Embryonic facial prominence (tissue), 1 donor: ENCODE data around the gene IL18R1.

Experiments used
- DNase-seq: peaks from one replicate; pipeline ENCODE4 v3.0.0-alpha.2; 2016; ENCODE audit errors: extremely low spot score

IL18R1 gene

DNA sequence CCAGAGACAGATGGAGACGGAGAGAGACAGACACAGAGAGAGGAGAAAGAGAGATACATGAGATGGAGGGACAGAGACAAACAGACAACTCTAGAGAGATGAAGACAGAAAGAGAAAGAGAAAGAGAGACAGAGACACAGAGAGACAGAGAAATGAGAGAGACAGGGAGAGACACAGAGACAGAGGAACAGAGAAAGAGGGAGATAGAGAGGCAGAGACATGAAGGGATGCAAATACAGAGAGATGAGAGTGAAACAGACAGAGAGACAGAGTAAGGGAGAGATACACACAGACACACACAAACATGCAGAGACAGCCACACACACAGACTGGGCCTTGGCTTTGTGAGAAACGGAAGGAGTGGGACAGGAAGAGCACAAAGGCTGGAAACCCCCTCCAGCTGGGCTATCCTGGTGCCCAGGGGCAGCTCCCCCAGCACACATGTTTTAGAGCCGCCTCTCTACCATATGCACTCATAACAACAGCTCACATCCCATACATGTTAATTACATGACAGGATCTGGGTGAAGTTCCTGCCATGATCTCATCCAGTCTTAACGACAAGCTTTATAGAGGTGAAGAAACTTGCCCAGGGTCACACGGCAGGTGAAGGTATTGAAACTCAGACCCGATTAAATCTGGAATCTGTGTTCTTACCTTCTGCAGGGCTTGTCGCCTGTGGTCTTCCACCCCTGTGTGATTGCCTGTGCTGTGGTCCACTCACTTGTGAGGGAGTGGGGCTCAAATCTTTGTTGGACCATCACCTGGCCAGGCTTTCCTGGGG is 32.4 kb downstream of the IL18R1 start:
- DNase-seq = no peak

DNA sequence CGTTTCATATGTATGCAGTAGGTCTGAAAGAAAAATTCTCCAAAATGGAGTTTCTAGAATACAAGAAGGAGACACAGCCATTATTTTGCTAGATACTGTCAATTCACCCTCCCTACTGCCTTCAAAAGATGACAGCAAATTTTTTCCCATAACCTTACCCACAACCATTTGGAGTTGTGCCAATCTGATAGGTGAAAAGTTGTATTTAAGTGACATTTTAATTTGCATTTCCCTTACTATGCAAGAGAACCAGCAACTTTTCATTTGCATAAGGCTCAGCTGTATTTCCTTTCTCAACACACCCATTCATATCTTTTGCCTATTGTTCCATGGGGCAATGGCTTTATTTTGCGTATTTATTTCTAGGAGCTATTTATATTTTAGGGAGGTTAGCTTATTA is 36.0 kb downstream of the IL18R1 start:
- DNase-seq = no peak

DNA sequence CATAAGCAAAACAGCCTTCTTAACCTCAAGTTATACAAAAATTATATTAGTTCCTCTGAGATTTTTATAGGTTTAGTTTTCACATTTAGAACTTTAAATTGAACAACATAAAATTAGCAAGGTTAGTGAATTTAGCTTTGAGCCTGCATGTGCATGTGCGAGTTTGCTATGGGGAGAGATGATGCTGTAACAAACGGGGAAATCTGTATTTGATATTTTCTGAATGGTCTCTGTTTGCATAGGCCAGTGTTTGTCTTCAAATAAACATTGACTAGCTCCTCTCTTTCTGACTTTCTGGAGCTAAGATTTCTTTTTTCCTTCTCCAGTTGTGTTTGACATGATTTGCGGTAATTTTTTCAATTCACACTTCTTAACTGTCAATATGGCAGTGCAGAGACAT is 36.5 kb downstream of the IL18R1 start:
- no peak for DNase-seq

DNA sequence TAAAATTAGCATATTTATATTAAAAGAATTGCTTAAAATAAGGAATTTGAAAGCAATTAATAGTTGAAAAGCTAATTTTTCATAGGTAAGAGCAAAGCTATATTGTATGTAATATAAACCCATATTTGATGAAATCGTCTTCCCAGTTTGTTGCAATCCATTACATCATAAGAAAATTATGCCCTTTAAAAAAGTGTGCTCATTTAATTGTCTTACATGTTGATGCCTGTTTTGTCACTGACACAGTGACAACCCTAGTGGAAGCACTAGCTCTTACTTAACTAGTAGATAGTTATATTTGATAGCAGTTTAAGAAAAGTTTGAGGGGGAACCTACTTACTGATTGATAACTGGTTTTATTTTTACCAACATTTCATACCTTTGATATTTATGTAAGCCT is 37.3 kb downstream of the IL18R1 start:
- DNase-seq = no peak

DNA sequence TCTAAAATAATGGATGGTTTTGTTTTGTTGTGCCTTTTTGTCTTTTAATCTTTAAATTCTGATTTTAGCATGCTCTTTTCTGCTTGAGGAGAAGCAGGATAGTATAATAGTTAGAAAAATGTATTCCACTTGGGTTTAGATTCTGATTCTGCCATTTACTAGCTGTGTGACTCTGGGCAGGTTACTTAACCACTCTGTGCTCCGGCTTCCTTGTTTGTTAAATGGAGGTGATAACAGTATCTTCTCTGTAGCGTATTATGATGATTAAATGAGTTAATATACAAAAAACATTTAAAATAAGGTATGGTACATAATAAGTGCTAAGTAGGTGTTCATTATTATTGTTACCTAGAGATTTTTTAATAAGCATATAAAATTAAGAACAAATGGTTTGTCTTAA is 40.4 kb downstream of the IL18R1 start:
- no peak for DNase-seq

DNA sequence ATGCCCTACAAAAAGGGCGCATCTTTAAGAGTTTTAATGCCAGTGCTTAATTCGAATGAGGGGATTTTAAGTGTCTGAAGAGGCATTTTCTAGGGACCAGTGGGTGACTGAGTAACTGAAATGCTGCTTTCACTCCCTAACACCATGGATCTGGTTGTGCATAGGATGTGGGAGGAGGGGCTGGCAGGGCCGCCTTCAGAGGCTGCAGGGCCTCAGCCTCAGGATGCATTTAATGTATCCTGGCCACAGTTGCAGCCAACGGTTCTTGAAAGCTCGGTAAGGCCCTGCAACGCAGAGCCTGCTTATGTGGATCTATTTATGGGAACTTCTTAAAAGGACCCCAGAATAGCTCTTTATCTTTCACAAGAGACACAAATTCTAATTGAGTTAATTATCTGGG is 41.6 kb downstream of the IL18R1 start:
- DNase-seq = no peak

DNA sequence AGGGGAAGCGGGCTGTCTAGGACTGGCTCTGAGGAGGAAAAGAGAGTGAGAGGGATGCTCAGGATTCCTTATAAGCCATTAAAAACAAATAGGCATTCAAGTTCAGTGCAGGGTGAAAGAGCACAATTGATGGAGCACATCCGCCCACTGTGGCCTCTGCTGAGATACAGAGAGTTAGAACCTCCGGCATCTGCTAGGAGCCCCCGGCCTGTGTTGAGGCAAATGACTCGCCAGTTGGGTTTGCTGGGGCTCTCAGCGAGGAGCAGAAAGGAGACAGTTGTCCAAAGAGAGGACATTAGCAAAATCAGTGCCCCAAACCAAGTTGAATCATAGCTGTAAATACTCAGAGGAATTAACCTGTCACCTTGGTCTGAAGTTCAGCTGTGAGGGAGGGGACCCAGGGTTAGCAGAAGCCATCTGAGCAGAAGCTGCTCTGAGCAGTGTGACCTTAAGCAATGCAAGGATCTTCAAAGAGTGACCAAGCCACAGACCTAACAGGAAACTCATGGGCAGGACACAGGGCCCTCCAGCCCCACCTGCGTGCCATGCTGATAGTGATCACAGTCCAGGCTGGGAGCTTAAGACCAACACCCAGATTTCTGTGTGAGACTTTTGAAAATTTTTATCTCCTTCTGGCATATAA is 44.0 kb downstream of the IL18R1 start:
- DNase-seq = no peak

DNA sequence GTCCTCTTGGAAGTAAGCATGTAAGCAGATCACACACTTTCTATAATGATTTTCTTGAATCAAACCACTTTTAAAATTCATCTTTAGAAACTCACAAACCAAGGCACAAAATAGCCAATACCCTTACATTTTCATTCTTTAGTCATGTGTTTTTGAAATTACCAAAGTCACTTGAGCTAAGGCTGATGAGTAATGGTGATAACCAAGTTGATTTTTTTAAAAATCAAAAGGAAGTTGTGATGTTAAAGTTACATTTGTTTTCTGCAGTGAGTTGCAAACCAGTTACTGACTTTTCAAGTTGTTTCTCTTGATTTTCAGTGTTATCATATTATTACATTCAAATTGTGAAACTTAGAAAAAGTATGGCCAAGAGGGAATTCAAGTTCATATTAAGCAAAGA is 45.9 kb downstream of the IL18R1 start:
- DNase-seq = no peak

DNA sequence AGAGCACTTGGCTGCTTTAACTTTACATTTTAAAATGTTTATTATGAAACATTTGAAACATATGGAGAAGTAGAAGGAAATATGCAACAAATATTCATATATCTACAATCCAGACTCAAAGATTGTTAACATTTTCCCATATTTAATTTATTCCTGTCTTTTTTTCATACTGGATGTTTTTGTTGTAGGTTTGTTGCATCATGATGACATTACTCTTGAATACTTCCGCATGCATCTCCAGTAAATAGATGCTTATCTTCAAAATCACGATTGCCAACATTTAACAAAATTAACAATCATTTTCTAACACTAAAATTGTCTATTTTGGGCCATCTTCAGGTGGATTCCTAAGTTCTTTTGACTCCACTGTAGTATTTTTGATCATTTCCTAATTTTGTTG is 46.3 kb downstream of the IL18R1 start:
- no peak for DNase-seq

DNA sequence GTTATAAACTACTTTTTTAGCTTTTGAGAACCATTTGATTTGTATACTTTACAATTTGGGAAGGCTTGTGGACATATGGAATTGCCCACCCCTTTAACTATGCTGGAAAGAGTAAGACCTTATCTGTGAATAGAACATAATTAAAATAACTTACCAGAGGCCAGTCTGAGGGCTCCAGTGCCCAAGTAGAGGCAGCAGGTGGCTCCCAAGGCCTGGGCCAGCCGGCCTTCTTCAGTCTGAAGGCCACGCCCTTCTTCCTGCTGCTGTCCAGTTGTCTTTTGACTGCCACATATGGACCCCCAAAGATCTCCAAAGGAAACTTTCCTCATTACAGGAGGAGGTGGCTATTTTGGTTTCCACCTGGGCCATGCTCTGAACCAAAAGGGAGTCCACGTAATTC is 55.4 kb downstream of the IL18R1 start:
- no peak for DNase-seq

DNA sequence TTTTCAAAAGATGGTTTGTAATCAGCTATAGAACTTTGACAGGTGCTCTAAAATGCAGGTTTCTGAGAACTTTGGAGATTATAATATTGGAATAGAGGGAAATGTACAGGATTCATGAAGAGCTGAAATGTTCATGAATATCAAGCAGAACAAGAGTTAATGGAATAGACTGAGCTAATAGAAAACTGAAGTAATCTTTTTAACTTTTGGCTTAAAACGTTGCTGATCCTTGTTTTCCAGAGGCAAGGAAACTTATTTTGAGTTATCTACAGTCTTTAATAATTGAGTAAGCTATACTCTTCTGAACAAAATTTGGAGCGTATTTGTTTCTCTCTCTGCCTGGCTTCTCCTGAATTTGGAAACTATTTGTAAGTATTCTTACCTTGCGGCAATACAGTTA is 56.6 kb downstream of the IL18R1 start:
- DNase-seq = no peak

DNA sequence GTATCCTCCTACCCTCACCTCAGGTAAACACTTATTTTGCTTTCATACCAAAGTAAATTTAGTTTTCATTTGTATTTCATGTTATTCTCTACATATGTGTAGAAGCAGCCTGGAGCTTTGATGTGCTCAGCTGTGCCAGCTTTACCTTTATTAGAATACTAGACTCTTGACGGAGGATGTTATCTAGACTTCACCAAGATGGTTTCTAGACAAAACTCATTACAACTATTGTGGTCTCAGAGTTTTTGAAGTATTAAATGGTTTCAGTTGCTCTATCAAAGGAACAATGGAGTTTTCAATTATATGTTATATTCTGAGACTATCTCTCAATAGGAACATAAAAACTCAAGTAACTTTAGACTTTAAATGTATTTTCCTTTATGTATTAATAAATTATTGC is 62.4 kb downstream of the IL18R1 start:
- no peak for DNase-seq

DNA sequence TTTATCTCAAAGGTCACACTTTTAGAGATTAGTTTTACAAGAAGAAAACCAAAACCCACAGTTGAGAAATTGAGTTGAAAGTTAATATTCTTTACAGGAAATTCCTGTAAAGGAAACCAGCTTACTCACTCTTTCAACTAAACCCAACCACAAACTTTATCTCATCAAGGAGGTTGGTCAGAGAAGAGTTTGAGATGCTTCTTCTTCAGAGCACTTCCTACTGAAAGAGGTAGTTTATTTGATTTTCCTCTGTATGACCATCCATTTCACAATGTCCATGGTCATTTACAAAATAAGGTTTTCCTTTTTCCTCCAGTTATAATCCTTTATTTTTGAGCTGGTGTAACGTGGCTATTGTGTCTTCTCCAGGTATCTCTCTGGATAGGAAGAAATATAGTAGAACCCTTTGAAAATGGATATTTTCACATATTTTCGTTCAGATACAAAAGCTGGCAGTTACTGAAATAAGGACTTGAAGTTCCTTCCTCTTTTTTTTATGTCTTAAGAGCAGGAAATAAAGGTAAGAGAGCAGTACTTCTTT is 62.9 kb downstream of the IL18R1 start:
- no peak for DNase-seq

DNA sequence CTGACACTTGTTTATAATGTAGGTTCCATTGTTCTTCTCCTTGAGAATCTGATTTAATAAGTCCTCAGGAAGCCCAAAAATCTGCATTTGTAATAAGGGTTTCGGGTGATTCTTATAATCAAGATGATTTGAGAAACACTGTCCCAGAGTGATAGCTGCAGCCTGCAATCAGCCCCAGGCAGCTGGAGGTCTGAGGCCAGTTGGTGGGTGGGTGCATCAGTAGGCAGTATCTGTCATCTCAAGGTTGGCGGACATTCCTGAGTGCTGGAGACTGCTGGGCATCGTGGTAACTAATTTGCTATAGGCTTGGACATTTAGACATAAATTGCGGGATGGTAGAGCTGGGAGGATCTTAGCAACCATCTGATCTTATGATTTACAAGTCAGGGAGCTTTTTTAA is 64.7 kb downstream of the IL18R1 start:
- no peak for DNase-seq

DNA sequence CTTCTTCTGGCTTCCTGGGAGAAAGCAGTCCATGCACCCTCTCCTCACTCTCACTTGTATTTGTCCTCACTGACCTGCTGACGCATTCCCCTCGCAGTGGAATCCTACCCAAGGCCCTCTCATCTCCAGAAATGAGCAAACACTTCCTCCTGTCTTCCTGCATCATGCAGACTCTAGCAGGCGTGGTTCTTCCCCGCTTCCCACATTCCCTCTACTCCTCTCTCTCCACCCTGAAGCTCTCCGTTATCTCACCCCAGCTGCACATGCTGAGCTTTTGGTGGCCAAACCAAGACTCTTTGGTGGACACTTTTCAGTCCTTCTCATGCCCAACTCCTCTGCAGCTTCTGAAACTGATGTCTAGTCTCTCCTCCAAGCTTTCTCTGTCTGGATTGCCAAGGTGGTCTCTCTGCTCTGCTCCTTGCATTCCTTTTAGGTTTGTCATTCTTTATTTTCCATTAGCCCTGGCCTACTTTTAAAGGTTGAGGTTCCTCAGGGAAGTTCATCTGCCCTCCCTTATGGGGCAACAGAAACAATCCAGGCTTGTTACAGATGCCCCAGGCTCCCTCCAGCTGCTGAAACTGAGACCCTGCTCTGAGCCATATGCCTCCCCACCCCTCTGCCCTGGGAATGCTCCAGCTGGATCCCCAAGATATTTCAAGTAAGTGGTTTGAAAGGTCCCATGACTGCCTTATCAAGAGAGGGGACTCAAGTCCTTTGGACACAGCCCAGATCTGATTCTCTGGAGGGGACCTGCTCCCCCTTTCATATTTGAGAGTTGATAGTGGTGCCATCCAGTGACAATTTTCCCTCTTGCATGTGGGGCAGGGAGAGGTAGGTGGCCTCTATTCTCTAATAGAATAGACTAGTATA is 66.5 kb downstream of the IL18R1 start:
- no peak for DNase-seq

DNA sequence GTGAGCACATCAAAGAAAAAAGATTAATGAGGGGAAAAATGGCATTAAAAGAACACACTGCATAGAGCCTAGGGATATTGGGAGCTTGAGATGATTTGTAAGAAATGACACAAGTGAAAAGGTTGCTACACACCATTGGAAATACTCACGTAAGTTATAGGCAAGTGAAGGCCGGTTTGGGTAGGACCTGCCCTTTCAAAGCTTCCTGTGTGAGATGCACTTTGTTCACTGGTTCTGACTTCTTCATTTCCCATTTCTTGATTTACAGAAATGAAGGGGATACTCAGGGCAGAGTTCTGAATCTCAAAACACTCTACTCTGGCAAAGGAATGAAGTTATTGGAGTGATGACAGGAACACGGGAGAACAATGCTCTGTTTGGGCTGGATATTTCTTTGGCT is 67.3 kb downstream of the IL18R1 start, which contains the start of gene IL18RAP:
Gene IL18RAP, plus strand, starts transcription at position 251 of the 400 bp plus-strand sequence. Its CDS starts 118 bp downstream, at position 369.
- no peak for DNase-seq

DNA sequence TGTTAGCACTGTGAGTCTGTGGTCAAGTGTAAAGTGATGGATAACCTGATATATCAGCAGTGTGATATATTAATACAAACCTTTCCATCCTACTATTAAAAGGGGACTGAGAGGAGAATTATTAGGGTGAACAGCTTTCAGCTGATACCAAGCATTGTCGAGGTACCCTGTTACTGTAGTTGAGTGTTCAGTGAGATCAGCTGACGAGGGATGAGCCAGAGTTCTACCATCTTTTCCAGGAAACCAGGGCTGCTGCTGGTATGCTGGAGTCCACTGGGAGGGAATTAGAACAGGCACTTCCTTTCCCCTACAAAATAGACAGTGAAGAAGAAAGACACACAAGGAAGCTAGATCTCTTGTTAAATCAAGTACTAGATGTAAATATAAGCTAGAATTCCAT is 67.8 kb downstream of the IL18R1 start:
- DNase-seq = no peak

DNA sequence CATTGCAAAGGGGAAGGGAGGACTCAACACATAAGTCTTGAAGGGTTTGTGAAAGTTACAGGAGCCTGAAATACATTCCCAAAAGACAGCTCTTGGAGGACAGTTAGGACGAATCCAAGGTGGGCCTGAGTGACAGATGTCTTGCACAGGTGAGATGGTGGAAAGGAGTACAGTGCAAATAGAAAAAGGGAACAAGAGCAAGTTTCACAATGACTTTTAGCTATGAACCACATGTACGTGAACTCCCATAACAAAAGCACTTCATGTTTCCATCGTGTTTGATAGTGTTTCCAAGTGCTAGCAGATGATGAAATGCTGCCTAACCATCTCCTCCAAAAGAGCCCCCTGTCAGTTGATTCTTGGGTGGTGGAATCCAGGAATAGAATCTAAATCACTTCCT is 69.2 kb downstream of the IL18R1 start:
- no peak for DNase-seq

DNA sequence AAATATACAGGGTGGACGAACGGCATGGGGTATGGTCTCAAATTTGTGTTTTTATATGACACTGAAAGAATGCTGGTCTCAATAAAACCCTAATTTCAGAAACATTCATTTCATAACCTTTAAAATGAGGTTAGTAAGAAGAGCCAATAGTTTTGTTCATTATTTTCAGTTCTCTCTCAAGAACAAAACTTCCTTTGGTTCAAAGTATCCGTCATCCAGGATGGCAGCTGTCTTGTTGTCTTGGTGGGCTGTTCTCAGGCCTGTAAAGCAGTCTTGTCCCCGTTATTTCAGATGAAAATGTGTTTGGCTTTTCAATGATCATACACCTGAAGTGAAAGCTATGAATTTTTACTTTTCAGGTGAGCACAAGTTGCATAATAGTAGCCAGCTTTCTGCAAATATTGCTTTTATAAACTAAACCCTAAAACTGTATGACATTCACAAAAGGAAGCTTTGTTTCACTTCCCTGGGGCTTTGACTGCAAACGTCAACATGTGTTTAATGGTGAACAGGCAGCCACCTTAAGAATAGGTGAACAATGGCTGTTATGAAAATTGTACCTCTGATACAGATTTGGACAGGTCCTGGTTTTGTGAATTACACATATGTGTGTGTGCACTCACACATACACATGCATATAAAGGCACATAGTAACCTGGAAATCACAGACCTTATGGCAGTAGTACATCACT is 70.0 kb downstream of the IL18R1 start:
- no peak for DNase-seq

DNA sequence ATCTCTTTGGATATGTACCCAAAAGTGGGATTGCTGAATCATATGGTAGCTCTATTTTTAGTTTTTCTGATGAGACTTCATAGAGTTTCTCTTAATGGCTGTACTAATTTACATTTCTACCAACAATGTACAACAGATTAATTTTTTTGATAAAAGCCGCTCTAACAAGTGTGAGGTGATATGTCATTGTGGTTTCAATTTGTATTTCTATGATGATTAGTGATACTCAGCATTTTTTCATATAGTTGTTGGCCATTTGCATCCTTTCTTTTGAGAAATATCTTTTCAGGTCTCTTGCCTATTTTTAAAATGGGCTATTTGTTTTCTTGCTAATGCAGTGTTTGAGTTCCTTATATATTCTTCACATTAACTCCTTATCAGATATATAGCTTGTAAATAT is 71.7 kb downstream of the IL18R1 start:
- no peak for DNase-seq

DNA sequence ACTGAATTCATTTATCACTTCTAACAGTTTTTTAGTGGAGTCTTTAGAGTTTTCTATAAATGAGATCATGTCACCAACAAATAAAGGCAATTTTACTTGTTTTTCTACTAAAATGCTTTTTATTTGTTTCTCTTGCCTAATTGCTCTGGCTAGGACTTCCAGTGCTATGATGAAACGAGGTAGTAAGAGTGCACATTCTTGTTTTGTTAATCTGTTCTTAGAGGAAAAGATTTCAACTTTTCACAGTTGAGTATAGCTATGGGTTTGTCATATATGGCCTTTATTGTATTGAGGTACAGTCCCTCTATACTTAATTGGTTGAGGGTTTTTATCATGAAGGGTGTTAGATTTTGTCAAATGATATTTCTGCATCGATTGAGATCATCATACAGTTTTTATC is 73.0 kb downstream of the IL18R1 start:
- DNase-seq = no peak

DNA sequence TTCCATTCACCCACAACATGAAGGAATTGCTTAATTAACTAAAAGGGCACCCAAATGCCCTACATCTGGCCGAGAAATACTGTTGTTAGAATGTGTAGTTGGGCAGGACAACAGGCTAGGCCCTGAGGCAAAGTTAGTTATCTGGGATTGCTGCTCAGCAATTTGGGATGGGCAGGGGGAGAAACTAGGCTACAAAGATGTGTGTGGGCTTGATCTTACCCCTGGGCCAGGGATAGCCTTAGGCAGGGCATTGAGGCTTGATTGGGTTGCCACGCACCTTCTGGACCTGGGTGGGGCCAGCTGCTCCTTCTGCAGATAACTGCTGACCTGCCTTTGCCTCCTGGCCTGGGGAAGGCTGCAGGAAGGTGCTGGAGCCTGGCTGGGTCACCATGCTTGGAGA is 76.8 kb downstream of the IL18R1 start:
- no peak for DNase-seq
